DND-41 (cell line): ENCODE data around the gene VIM.

Experiments used
- CTCF ChIP-seq: IDR thresholded peaks from 2 replicates; pipeline ENCODE4 v1.5.1; 2012; ENCODE audit warnings: borderline replicate concordance, low read length, moderate library complexity, mild to moderate bottlenecking; ENCODE audit not compliant: poor library complexity, severe bottlenecking; ENCODE audit errors: extremely low read depth
- EZH2 ChIP-seq: IDR thresholded peaks from 3 replicates; pipeline ENCODE4 v1.6.1; 2012; ENCODE audit warnings: borderline replicate concordance, low read depth, mild to moderate bottlenecking, moderate library complexity, low read length, inconsistent platforms; ENCODE audit not compliant: severe bottlenecking

- TF ChIP-seq CTCF (no peak), EZH2 (no peak)
These were observed 9.0 kb upstream of the VIM start for GRCh38 chr10:17219024-17219423.
